ENCODE data around the gene HBP1.

Gene HBP1

DNA sequence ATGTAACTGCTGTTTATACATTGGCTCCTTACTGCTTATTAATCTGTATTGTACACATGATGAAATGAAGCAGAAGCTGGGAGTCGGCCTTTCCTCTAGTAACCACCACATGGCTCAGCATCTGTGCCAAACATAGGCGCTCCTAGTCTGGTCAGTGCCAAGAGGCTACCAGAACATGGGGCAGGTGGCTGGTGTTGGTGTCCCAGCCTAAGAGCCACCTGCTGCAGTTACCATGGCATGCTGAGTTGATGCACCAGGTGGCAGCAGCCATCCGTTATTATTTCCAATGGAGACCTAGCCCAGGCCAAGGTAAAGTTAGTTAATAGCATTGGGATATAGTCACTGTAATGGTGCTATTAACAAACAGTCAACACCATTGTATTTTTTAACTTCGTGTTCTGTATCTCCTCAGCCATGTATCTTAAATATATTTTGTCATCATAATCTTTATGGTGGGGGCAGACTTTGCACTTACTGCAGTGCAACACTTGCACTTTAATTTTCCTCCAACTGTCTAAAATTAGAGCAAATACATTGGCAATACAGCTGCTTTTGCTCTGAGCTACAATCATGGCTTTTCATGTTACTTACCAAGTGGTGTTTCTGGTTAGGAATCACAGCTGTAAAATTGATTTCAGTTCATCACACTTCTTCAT, 33.1 kb downstream of the HBP1 start:
- TF ChIP-seq, protein P1, sequence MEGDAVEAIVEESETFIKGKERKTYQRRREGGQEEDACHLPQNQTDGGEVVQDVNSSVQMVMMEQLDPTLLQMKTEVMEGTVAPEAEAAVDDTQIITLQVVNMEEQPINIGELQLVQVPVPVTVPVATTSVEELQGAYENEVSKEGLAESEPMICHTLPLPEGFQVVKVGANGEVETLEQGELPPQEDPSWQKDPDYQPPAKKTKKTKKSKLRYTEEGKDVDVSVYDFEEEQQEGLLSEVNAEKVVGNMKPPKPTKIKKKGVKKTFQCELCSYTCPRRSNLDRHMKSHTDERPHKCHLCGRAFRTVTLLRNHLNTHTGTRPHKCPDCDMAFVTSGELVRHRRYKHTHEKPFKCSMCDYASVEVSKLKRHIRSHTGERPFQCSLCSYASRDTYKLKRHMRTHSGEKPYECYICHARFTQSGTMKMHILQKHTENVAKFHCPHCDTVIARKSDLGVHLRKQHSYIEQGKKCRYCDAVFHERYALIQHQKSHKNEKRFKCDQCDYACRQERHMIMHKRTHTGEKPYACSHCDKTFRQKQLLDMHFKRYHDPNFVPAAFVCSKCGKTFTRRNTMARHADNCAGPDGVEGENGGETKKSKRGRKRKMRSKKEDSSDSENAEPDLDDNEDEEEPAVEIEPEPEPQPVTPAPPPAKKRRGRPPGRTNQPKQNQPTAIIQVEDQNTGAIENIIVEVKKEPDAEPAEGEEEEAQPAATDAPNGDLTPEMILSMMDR (conservative IDR thresholded peaks at IDR 0.05; ENCODE audit: low read length): peak; percentile 44
- H3K4me3 ChIP-seq (ENCODE audit: low read length): no peak overlapping the region
- no peak for DNase-seq (ENCODE audit: low read depth)

DNA sequence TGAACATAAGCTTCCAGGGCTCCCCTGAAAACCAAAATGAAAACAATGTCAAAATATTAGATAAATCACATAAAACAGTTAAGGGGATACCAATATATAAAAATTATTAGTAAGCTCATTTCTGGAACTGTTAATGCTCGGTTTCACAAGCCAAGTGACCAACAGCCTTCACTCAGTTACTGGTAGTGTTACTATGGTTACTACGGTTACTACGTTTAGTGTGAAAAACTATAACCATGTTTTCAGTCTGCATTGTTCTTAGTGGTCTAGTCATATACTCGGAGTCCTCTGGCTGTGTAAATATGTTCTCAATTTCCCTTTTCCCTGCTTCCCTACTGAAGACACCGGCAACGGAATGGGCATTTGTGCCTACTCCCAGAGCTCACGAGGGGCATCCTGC, 34.8 kb downstream of the HBP1 start:
- TF ChIP-seq, protein P1 (conservative IDR thresholded peaks at IDR 0.05; ENCODE audit: low read length): no peak
- no peak overlapping the region for H3K4me3 ChIP-seq (ENCODE audit: low read length)
- no peak for DNase-seq (ENCODE audit: low read depth)

GRCh38 chr7:107206136-107206535, 37.3 kb downstream of the HBP1 start:
- peak; percentile 25 for DNase-seq (ENCODE audit: low read depth)
- TF ChIP-seq, protein P1 (conservative IDR thresholded peaks at IDR 0.05; ENCODE audit: low read length): no peak
- no peak overlapping the region for H3K4me3 ChIP-seq (ENCODE audit: low read length)

DNA sequence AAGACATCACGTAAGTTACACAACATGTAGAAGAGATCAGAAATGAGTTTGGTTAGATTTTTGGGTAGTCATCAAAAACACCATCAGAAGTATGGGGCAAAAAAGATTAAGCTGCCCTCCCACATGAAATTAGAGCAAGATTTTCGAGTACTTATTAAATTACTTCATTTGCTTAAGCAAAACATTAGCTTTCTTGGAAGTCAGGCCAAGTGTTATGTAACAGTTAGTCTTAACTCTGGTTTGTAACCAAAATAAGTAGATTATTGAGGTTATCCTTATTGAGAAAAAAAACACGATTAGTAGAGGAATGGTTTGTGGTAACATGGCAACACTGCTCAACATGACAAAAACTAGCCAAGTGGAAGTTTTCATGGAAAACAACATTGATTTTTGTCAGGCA, 37.9 kb downstream of the HBP1 start:
- TF ChIP-seq, protein P1 (conservative IDR thresholded peaks at IDR 0.05; ENCODE audit: low read length): no peak

DNA sequence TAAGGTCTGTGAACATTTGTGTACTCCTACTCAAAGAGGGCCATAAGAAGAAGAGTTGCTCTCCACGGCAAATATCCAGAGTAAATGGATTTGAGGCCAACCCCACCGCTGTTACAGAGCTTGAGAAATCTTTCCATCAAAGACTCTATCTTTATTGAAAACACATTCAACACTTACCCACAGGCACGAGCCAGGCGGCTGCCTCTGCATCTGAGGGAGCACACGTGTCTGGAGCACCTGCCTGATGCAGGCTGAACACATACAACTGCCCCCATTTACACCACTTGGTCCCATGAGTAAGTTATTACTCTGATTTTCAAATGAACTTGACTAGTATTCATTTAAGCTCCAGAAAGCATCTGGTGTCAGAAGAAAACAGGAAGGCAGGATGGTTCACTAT, 38.7 kb downstream of the HBP1 start:
- TF ChIP-seq, protein P1 (conservative IDR thresholded peaks at IDR 0.05; ENCODE audit: low read length): no peak

More for the DNA sequence above, 37.9 kb downstream of the HBP1 start:
- H3K4me3 ChIP-seq (ENCODE audit: low read length): no peak overlapping the region
- DNase-seq (ENCODE audit: low read depth): peak; percentile 28

GRCh38 chr7:107208024-107208521, 39.3 kb downstream of the HBP1 start:
- TF ChIP-seq, protein P1 (conservative IDR thresholded peaks at IDR 0.05; ENCODE audit: low read length): no peak
- H3K4me3 ChIP-seq (ENCODE audit: low read length): no peak overlapping the region
- peak; percentile 45 for DNase-seq (ENCODE audit: low read depth)

More for the DNA sequence above, 38.7 kb downstream of the HBP1 start:
- no peak overlapping the region for H3K4me3 ChIP-seq (ENCODE audit: low read length)
- no peak for DNase-seq (ENCODE audit: low read depth)

GRCh38 chr7:107208563-107208962, 39.8 kb downstream of the HBP1 start:
- no peak overlapping the region for H3K4me3 ChIP-seq (ENCODE audit: low read length)
- DNase-seq (ENCODE audit: low read depth): no peak
- TF ChIP-seq, protein P1 (conservative IDR thresholded peaks at IDR 0.05; ENCODE audit: low read length): no peak
